Endothelial cell of umbilical vein (primary cell): ENCODE results near the gene RCAN1.

Experiments
- EZH2 ChIP-seq: IDR thresholded peaks from 2 replicates; pipeline ENCODE4 v1.6.1; 2012; ENCODE audit warnings: borderline replicate concordance, low read depth, mild to moderate bottlenecking, moderate library complexity, low read length, inconsistent platforms; ENCODE audit not compliant: severe bottlenecking
- FOS ChIP-seq: IDR thresholded peaks from 2 replicates; pipeline ENCODE4 v1.6.1; 2011; ENCODE audit warnings: mild to moderate bottlenecking, low read length, moderate library complexity, borderline replicate concordance; ENCODE audit not compliant: insufficient read depth
- GATA2 ChIP-seq: IDR thresholded peaks from 2 replicates; pipeline ENCODE4 v1.7.0; 2011; ENCODE audit warnings: low read depth, mild to moderate bottlenecking, moderate library complexity, mixed read lengths, low read length; ENCODE audit not compliant: insufficient read length, insufficient read depth
- JUN ChIP-seq: IDR thresholded peaks from 2 replicates; pipeline ENCODE4 v1.6.1; 2011; ENCODE audit warnings: borderline replicate concordance, low read depth; ENCODE audit not compliant: insufficient read length, insufficient read depth
- MYC ChIP-seq: IDR thresholded peaks from one replicate; pipeline ENCODE4 v1.6.1; 2011; ENCODE audit warnings: mild to moderate bottlenecking, low read depth, low read length
- POLR2A ChIP-seq: IDR thresholded peaks from 2 replicates; pipeline ENCODE4 v1.6.1; 2012; ENCODE audit warnings: low read depth, mild to moderate bottlenecking, control low read depth, low read length
- POLR2AphosphoS5 ChIP-seq: IDR thresholded peaks from 2 replicates; pipeline ENCODE4 v1.6.1; 2012; ENCODE audit warnings: low read depth, mild to moderate bottlenecking, control low read depth, low read length, moderate library complexity; ENCODE audit not compliant: insufficient read depth
- TF ChIP-seq, protein P1 (sequence below), 2 donors: IDR thresholded peaks; 1 replicate in 1 of 2; 2 replicates in 1 of 2; pipeline ENCODE4 v1.5.1; 2011; ENCODE audit warnings: low read length in 2 of 2, mild to moderate bottlenecking in 2 of 2, moderate library complexity in 2 of 2, control low read depth in 1 of 2, inconsistent platforms in 1 of 2, low read depth in 1 of 2; ENCODE audit not compliant: insufficient read depth in 1 of 2; ENCODE audit errors: extremely low read depth in 1 of 2
- TF ChIP-seq, protein P2 (sequence below): IDR thresholded peaks from 2 replicates; pipeline ENCODE4 v1.6.1; 2011; ENCODE audit not compliant: insufficient read depth, insufficient read length

DNA sequence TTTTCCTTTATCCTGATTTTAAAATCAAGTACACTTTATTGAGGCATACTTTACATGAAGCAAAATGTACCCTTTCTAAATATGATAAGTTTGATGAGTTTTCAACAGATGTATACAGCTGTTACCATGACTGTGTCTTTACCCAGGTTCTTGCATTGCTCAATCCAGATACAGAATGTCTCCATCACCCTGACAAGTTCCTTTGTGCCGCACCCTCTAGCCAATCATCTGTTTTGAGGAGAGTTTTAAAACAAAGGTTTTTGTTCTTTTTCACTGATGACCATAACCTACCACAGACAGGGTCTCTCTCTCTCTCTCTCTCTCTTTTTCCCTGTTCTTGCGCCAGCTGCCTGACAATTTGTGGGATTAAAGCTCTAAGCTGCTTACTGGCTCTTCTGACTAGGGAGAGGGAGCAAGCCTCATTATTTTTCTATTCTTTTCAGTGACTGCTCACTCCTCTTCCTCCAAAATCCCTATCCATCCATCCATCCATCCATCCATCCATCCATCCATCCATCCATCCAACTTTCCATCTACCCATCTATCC lies 101.7 kb downstream of the RCAN1 start:
- TF ChIP-seq JUN (no peak), POLR2A (no peak), EZH2 (no peak), POLR2AphosphoS5 (no peak), GATA2 (no peak), FOS (no peak), MYC (no peak)
- TF ChIP-seq, protein P1, sequence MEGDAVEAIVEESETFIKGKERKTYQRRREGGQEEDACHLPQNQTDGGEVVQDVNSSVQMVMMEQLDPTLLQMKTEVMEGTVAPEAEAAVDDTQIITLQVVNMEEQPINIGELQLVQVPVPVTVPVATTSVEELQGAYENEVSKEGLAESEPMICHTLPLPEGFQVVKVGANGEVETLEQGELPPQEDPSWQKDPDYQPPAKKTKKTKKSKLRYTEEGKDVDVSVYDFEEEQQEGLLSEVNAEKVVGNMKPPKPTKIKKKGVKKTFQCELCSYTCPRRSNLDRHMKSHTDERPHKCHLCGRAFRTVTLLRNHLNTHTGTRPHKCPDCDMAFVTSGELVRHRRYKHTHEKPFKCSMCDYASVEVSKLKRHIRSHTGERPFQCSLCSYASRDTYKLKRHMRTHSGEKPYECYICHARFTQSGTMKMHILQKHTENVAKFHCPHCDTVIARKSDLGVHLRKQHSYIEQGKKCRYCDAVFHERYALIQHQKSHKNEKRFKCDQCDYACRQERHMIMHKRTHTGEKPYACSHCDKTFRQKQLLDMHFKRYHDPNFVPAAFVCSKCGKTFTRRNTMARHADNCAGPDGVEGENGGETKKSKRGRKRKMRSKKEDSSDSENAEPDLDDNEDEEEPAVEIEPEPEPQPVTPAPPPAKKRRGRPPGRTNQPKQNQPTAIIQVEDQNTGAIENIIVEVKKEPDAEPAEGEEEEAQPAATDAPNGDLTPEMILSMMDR (IDR thresholded peaks at IDR 0.05; ENCODE audit: extremely low read depth in 1 of 2, insufficient read depth in 1 of 2, low read depth in 1 of 2, low read length in 2 of 2): no peak
- TF ChIP-seq, protein P2, sequence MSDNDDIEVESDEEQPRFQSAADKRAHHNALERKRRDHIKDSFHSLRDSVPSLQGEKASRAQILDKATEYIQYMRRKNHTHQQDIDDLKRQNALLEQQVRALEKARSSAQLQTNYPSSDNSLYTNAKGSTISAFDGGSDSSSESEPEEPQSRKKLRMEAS: no peak
